ENCODE data around the gene SPSB3.

Gene SPSB3

DNA sequence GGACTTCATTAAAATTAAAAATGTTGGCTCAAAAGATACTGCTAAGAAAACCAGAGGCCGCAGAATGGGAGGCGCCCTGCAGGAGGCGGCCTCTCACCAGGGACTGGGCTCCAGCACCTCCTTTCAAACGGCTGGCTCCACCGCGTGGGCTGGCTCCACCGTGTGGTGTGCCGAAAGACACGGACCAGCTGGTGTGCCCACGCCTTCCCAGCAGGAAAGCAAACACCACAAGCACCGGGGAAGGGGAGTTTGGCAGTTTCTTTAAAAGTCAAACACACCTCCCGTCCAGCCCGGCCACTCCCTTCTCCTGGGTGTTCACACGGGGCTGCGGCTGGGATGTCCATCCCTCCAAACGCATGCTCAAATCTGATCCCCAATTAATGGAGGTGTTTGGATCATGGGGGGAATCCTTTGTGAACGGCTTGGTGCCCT, 30.4 kb upstream of the SPSB3 start:
- peak; percentile 82 for ATAC-seq
- TF ChIP-seq TSHZ2 (CRISPR knock-in tag; IDR thresholded peaks at IDR 0.05) (no peak), TOX (CRISPR knock-in tag; IDR thresholded peaks at IDR 0.05; ENCODE audit: borderline replicate concordance) (no peak), GLIS3 (CRISPR knock-in tag; IDR thresholded peaks at IDR 0.05) (no peak), ZNF8 (CRISPR knock-in tag; IDR thresholded peaks at IDR 0.05) (no peak), CSDC2 (CRISPR knock-in tag; IDR thresholded peaks at IDR 0.05) (no peak)

DNA sequence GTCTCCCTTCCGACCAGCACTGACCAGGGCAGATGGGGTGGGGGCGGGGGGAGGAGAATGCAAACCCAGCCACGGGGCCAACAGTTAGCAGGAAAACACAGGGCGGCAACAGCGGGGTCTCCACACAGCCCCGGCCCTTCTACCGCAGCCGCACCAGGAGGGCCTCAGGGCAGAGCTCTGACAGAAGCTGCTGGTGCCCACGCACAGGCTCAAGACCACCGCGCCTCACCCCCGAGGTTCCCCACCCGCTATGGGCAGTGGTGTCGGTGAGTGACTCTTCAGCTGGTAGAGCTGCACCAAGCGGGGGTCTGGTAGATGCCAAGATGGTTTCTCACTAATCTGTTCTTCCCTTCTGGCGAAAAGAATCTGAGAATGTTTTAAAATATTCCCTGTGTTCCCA, 28.2 kb upstream of the SPSB3 start:
- TF ChIP-seq TOX (CRISPR knock-in tag; IDR thresholded peaks at IDR 0.05; ENCODE audit: borderline replicate concordance) = no peak
- TF ChIP-seq, protein P1, sequence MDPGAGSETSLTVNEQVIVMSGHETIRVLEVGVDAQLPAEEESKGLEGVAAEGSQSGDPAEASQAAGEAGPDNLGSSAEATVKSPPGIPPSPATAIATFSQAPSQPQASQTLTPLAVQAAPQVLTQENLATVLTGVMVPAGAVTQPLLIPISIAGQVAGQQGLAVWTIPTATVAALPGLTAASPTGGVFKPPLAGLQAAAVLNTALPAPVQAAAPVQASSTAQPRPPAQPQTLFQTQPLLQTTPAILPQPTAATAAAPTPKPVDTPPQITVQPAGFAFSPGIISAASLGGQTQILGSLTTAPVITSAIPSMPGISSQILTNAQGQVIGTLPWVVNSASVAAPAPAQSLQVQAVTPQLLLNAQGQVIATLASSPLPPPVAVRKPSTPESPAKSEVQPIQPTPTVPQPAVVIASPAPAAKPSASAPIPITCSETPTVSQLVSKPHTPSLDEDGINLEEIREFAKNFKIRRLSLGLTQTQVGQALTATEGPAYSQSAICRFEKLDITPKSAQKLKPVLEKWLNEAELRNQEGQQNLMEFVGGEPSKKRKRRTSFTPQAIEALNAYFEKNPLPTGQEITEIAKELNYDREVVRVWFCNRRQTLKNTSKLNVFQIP (CRISPR knock-in tag; IDR thresholded peaks at IDR 0.05; ENCODE audit: borderline replicate concordance, low read depth) = no peak
- TF ChIP-seq ZFP30 (CRISPR knock-in tag; IDR thresholded peaks at IDR 0.05) = no peak
- TF ChIP-seq ISL1 (CRISPR knock-in tag; IDR thresholded peaks at IDR 0.05) = no peak
- TF ChIP-seq CREB5 (CRISPR knock-in tag; IDR thresholded peaks at IDR 0.05; ENCODE audit: low read depth) = no peak
- no peak for TF ChIP-seq TSHZ2 (CRISPR knock-in tag; IDR thresholded peaks at IDR 0.05)
- TF ChIP-seq ZC3H10 (CRISPR knock-in tag; IDR thresholded peaks at IDR 0.05) = no peak
- no peak for TF ChIP-seq RARB (CRISPR knock-in tag; IDR thresholded peaks at IDR 0.05)
- no peak for TF ChIP-seq ZNF8 (CRISPR knock-in tag; IDR thresholded peaks at IDR 0.05)
- no peak for ATAC-seq

DNA sequence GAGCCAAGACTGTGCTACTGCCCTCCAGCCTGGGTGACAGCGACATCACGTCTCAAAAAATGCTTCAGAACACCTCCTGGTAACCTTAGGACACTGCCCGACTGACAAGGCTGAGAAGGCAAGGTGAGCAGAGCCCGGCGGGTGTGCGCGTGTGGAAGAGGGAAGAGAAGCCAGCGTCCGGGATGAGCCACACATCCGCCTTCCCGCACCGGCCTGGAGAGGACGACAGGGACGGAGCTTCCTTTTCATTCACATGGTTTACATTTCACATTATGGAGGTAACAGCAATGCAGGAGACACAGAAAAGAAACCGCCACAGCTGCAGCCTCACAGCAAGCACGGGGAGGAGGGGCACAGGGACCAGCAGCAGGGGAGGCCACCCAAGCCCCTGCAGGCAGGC, 27.7 kb upstream of the SPSB3 start:
- no peak for ATAC-seq
- TF ChIP-seq BACH2 (CRISPR knock-in tag; IDR thresholded peaks at IDR 0.05; ENCODE audit: borderline replicate concordance) (no peak), ZFP30 (CRISPR knock-in tag; IDR thresholded peaks at IDR 0.05) (no peak), TOX (CRISPR knock-in tag; IDR thresholded peaks at IDR 0.05; ENCODE audit: borderline replicate concordance) (no peak), OSR1 (CRISPR knock-in tag; IDR thresholded peaks at IDR 0.05) (no peak), ISL1 (CRISPR knock-in tag; IDR thresholded peaks at IDR 0.05) (no peak), TSHZ2 (CRISPR knock-in tag; IDR thresholded peaks at IDR 0.05) (no peak), ZC3H10 (CRISPR knock-in tag; IDR thresholded peaks at IDR 0.05) (no peak), ZNF565 (CRISPR knock-in tag; conservative IDR thresholded peaks at IDR 0.05; ENCODE audit: low read depth) (no peak), ZFP3 (CRISPR knock-in tag; IDR thresholded peaks at IDR 0.05) (no peak), CSDC2 (CRISPR knock-in tag; IDR thresholded peaks at IDR 0.05) (no peak), ZNF8 (CRISPR knock-in tag; IDR thresholded peaks at IDR 0.05) (no peak), SNAI2 (CRISPR knock-in tag; IDR thresholded peaks at IDR 0.05) (no peak), GLIS3 (CRISPR knock-in tag; IDR thresholded peaks at IDR 0.05) (no peak), RARB (CRISPR knock-in tag; IDR thresholded peaks at IDR 0.05) (no peak), TCF4 (CRISPR knock-in tag; IDR thresholded peaks at IDR 0.05; ENCODE audit: borderline replicate concordance) (no peak), ESRRG (CRISPR knock-in tag; IDR thresholded peaks at IDR 0.05) (no peak), PATZ1 (CRISPR knock-in tag; IDR thresholded peaks at IDR 0.05; ENCODE audit: borderline replicate concordance) (no peak), CREB5 (CRISPR knock-in tag; IDR thresholded peaks at IDR 0.05; ENCODE audit: low read depth) (no peak)
- TF ChIP-seq, protein P1 (CRISPR knock-in tag; IDR thresholded peaks at IDR 0.05; ENCODE audit: borderline replicate concordance, low read depth) = no peak

Data from SK-N-SH treated with all-trans-retinoic acid at 6 μM for 48 hours (cell line).